Mesenteric fat pad (tissue), 1 donor: ENCODE results near the gene ABCB9. TPM values are rescaled to one million over a fixed set of nuclear protein-coding genes. Genes with fewer than 3 reads are reported as not detected.

Experiments used
- DNase-seq: peaks from one replicate; pipeline ENCODE4 v3.0.0-alpha.2; 2020; ENCODE audit warnings: low spot score
- microRNA-seq: library from miRNA; unstranded; fragments of <30 nt; microRNA quantifications from one replicate; pipeline ENCODE4 v1.2.0, GENCODE V29; 2020; ENCODE audit warnings: borderline number of aligned reads
- total RNA-seq: library from RNA; stranded (reverse); fragmentation: NEBNext Ultra II Directional; extraction: Animal tissue kit (Norgen Biotek cat#: 25700); gene quantifications from one replicate; pipeline ENCODE4 v1.2.1, GENCODE V29; 2021
- donor health status: DM: yes; HTN: yes; CAD: no.

The ABCB9 gene
- total RNA-seq, 1 donor from 2014 or later: 2.2 TPM

GRCh38 chr12:122882908-122883558, 83.2 kb downstream of the ABCB9 start:
- no peak for DNase-seq

DNA sequence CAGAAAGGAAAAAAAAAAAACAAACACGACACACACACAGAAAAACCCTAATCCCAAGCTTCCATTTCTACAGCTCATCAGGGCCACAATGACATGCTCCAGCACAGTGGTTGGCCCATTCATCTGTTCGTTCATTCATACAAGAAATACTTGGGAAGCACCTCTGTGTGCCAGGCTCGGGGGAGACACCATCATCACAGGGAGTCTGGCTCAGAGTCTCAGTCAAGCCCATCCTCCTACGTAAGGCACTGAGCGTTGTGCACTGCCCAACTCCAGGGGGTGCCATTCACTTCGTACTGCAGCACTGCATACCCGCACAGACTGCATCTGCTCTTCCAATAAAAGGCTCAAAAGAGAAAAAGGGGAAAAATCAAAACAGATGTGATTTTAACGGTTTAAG, 85.6 kb downstream of the ABCB9 start:
- DNase-seq: no peak

DNA sequence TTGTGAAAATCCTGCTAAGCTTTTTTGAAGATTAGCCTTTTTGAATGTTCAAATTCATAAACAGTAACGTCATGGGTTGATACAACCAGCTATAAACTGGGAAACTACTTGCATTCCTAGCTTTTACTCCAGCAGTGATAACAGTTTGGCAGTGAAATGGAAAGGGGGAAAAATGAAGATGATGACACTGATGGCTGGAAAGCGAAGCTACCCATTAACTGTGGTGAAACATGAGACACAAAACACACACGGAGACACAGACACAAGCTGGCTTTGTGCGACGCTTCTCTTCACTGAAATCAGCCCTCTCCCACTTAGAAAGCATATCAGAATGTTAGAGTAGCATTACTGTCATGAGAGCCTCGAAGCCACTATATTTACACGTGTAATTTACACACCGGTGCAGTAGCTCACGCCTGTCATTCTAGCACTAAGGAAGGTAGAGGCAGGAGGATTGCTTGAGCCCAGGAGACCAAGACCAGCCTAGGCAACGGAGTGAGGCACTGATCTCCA, 86.1 kb downstream of the ABCB9 start:
- no peak for DNase-seq

Small RNAs within 50 kb of the gene (microRNA-seq; reads per million reads assigned to microRNA genes)
- not detected for gene MIR4304

Other genes starting within 250 kb of the ABCB9 start
- gene HCAR3, start 249.7 kb downstream of the ABCB9 start, total RNA-seq: 7.2 TPM
- 6.1 TPM for gene HCAR1, start 235.6 kb downstream of the ABCB9 start, total RNA-seq
- gene DENR, start 213.6 kb downstream of the ABCB9 start, total RNA-seq: 35.1 TPM
- gene CCDC62, start 191.9 kb downstream of the ABCB9 start, total RNA-seq: 0.35 TPM
- 30.2 TPM for gene HIP1R, start 131.0 kb downstream of the ABCB9 start, total RNA-seq
- 27.5 TPM for gene VPS37B, start 70.3 kb downstream of the ABCB9 start, total RNA-seq
- gene OGFOD2, start 8.8 kb upstream of the ABCB9 start, total RNA-seq: 8.6 TPM
- 132 TPM for gene ARL6IP4, start 14.2 kb upstream of the ABCB9 start, total RNA-seq
- 23.1 TPM for gene PITPNM2, start 184.6 kb upstream of the ABCB9 start, total RNA-seq